ENCODE measurements around the gene TIAL1.
"Not testable (repeated sequence)": the region's sequence is repeated elsewhere in the genome, so short reads cannot be mapped to it uniquely, and the experiment has no call there.

TIAL1 gene, protein sequence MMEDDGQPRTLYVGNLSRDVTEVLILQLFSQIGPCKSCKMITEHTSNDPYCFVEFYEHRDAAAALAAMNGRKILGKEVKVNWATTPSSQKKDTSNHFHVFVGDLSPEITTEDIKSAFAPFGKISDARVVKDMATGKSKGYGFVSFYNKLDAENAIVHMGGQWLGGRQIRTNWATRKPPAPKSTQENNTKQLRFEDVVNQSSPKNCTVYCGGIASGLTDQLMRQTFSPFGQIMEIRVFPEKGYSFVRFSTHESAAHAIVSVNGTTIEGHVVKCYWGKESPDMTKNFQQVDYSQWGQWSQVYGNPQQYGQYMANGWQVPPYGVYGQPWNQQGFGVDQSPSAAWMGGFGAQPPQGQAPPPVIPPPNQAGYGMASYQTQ

DNA sequence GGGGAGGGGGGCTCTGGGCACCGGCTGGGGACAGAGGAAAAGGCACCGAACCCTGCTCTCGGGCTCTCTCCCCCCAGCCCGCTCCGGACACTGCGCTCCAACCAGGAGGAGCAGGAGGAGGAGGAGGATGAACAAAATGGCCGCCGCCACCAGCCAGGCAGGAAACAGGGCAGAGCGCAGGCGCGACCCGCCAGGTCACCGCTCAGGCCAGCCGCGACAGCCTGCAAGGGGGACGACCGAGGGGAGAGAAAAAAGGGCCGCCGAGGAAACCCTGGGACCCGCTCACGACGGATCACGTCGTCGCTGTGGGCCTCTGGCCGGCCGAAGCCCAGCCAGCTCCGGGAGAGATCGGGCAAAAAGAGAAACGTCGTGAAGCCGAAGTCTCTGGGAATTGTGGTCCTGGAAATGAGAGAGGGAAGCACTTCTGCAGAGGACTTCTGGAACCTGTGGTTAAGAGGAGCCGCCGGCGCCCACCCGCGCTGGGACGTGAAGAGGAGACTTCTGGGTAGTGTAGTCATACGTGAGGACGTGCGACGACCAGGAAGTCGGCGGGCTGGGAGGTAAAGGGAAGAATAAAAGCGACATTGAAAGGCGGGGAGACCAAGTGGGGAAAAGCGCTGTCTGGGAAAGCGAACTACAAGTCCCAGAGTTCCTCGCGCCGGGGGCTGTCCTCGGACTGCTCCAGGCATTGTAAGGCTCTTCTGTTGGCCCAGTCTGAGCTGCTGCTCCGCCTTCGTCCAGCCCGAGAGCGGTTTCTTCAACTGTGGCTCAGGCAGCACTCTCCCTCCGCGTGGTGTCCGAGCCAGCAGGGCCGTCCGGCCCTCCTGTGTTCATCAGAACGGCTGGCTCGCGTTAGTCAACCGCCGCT, at the start of gene TIAL1:
Gene TIAL1, minus strand, starts transcription at position 428 of the 868 bp plus-strand sequence. CDS start 499 bp downstream, outside the sequence.
- peak; percentile 92 to 99 (median 98) for DNase-seq

DNA sequence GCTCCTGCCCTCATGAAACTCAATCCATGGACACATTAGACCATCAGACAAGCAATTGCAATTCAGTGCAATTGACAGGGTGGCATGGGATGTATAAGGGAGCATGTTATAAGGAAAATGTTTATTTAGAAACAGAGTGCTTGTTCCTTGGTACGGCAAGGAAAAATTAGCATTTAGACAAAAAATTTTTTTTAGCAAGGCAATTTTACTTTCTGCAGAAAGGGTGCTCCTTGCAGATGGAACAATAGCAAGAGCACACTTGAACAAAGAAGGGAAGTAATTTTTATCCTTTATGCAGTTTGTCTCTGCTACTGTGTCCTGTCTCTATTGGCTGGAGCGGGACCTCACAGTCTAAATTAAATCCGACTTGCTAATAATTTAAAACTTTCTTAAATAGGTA, 48.2 kb upstream of the TIAL1 start:
- DNase-seq = no peak

DNA sequence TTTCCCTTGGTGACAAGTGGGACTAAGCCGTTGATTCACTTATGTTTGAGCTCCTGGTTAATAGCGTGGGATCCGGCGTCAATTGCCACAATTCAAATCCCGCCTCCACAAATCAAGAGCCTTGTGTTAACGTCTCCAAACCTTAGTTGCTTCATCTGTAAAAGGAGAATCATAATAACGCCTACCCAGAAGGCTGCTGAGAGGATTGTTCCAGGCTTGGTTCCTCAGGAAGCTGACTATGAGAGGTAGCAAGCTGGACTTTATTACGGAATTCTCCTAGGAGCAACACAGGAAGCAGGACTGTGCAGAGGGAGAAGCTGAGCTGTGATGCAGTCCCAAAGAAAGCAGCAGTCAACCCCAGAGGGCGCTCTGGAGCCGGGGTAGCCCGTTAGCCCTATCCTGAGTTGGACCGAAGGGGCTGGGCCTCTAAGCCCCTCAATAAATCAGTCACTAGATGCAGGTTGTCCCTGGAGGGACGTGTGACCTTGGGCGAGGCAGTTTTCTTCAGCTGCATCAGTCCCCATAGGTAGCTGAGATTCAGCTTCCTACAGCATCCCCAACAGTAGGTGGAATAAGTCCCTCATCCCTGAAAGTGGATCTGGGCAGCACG, 47.5 kb upstream of the TIAL1 start:
- DNase-seq = no peak

DNA sequence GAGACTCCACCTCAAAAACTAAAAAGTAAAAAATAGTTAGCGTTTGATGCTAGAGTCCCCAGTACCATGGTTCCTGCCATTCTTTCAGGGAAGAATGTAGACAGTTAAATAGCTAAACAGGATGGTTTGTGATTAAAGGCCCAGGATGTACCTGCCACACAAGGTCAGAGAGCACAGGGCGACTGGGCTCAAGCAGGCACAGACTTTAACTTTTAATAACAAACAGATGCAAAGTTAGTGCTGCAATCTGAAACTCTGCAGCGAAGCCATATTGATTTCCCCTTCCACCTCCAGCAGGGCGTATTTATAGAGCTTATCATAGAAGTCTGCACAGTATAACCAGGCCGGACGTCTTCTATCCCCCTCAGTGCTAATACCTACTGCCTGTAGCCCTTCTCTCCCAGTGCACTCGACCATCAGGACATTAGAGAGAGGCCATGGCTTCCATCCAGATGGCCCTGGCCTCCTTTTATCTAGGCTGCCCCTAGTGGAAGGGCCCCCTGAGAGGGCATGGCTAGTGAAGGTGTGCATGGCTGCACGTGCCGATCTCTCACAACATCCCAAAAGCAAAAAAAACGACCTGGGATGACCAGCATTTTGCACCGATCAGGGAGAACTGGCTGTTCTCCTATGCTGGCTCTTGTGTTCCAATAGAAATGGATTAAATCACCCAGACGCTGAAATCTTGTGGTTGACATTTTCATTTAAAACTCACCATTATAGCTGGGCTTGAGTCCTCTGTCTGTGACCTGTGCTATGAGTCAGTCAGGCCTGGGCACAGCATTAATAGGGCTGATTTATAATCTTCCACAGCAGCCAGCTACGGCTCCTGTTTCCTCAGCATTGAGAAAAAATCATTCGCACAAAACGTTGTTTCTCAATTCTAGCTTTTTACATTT, 46.8 kb upstream of the TIAL1 start:
- DNase-seq = no peak

DNA sequence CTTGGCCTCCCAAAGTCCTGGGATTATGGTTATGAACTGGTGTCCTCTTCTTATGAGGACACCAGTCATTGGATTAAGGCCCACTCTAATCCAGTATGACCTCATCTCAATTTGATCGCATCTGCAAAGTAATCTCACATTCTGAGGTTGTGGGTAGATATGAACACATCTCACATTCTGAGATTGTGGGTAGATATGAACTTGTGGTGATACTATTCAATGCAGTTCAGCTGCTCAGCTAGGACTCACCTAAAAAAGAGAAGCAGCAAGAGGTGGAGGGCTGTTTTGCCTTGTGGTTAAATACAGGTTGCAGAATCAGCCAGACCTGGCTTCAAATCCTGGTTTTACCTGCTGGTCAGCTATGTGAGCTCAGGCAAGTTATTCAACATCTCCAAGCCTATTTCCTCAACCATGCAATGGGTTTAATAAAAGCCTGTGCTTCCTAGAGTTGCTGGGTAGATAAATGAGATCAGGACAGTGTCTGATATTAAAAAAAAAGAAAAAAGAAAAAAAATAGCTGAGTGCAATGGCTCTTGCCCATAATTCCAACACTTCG, 45.9 kb upstream of the TIAL1 start:
- no peak for DNase-seq

DNA sequence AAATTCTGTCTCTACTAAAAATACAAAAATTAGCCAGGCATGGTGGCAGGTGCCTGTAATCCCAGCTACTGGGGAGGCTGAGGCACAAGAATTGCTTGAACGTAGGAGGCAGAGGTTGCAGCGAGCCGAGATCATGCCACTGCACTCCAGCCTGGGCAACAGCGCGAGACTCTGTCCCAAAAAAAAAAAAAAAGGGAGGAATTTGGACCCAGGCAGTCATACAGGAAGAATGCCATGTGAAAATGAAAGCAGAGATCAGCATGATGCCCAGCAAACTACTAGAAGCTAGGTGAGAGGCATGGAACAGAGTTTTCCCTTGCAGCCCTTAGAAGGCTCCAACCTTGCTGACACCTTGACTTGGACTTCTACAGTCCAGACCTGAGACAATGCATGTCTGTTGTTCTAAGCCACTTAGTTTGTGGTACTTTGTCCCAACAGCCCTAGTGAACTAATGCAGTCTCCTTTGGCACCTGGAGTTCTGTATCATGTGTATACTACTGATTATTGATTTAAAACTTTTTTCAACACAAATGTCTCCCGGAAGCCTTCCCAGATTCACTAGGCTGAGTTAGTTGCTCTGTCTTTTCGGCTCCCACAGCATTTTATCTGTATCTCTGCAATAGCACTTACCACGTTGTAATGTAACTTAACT, 44.2 kb upstream of the TIAL1 start:
- DNase-seq = no peak

DNA sequence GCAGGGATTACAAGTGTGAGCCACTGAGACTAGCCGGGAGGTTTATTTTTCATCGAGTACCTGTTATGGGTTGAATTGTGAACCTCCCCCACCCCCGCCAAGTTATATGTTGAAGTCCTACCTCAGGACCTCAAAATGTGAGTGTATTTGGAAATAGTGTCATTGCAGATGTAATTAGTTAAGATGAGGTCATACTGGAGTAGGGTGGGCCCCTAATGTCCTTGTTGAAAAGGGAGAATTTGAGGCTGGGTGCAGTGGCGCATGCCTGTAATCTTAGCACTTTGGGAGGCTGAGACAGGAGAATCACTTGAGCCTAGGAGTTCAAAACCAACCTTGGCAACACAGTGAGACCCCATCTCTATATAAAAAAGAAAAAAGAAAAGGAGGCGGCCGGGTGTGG, 43.6 kb upstream of the TIAL1 start:
- no peak for DNase-seq

DNA sequence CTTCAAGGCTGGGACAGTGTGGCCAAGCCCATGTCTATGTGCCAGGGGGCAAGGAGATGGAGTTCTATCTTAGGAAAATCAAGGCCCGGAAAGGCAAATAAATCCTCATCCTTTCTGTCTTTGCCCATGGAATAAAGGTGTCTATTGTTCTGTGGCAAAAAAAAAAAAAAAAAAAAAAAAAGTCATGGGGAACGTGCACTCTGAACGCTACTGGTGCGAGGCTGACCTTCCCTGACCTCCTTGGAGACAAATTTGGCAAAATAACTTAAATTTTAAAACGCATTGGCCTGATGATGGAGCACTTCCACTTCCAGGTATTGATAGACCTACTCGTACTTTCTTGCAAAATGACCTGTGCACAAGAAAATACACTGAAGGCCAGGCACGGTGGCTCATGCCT, 42.2 kb upstream of the TIAL1 start:
- DNase-seq = no peak

DNA sequence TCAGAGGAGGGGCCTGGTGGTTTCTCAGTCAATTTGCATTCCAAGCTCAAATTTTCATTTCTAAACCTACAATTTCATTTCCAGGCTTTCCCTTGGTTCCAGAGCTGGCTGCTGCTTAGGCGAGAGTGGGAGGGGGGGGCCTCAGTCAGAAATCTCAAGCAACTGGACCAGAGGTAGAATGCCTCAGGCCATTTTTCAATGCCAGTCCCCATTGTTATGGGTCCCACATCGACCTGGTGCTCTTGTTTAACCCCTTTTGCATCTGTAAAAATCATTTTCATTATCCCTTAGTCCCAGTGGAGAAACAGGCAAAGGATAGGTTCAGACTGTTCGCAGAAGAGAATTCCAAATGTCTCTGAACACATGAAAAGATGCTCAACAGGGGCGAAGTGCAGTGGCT, 40.9 kb upstream of the TIAL1 start:
- no peak for DNase-seq

DNA sequence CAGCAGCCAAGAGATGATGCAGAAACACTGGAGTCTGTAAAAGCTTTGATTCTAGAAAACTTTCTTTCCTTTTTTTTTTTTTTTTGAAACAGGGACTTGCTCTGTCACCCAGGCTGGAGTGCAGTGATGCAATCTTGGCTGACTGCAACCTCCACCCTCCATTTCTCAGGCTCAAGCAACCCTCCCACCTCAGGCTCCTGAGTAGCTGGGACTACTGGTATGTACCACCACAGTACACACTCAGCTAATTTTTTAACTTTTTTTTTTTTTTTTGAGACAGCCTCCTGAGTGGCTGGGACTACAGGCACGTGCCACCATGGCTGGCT, 37.4 kb upstream of the TIAL1 start:
- peak in 16 of 58 donors; percentile 8 to 75 (median 28) for DNase-seq

DNA sequence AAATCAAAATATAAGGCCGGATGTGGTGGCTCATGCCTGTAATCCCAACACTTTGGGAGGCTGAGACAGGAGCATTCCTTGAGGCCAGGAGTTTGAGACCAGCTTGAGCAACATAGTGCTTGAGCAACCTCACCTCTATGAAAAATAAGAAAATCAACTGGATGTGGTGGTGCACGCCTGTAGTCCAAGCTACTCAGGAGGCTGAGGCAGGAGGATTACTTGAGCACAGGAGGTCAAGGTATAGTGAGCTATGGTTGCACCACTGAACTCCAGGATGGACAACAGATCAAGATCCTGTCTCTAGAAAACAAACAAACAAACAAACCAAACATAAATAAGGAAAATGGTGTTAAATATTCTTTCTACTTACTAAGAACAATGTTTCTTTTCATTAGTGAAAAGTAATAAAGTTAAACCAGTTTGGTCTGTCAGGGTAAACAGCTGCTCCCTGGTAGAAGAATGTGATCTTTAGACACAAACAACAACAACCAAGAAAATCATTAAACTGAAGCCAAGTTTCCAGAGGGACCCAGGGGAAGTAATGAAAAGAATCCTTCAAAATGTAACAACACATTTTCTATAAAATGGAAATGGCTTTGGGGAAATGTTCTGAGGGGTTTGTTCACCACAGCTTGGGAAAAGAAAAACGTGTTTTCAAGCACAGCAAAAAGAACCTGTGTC, 36.9 kb upstream of the TIAL1 start:
- peak in 2 of 58 donors; percentile 52 to 68 for DNase-seq

DNA sequence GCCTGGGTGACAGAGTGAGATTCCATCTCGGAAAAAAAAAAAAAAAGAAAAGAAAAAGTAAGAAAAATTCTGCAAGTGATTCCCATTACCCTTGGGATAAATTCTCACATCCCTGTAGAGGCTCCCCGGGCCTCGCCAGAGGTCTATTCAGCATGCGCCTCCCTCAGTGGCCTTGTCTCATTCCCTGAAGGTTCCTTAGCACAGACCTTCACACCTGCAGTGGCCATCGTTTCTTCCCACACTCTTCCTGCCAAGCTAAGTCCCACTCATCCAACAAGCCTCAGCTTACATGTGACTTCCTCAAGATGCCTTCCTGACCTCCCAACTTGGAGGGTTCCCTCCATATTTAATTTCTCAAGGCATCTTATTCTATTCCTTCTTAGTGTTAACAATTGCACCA, 33.5 kb upstream of the TIAL1 start:
- no peak for DNase-seq

DNA sequence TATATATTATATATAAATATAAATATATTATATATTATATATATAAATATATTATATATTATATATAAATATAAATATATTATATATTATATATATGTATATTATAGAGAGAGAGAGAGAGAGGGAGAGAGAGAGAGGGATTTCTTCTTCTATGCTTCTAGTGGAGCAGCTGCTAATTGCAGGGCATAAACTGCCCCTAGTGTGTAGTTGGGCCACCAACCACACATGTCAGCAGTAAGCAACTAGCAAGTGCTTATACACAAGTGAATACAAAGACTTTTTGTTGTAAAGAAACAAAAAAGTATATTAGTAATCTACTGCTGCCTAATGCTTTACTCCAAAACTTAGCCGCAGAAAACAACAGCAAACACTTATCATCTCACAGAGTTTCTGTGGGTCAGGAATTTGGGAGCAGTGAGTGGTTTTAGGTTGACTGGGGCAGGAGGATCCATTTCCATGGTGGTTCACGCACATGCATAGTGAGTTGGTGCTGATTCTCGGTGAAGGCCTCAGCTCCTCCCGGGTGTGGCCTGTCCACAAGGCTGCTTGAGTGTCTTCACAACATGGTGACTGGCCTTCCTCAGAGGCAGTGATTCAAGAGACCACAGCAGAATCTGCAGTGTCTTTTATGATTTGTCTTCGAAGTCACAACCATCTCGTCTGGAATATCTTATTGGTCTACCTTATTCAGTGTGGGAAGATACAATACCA, 29.0 kb upstream of the TIAL1 start:
- no peak for DNase-seq

DNA sequence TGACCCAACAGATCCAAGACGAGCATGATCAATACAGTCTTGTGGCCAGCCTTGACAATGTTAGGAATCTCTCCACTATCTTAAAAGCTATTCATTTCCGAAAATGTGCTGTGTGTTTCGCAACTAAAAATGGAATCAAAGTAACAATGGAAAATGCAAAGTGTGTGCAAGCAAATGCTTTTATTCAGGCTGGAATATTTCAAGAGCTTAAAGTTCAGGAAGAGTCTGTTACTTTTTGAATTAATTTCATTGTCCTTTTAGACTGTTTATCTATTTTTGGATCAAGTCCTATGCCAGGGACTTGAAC, 24.3 kb upstream of the TIAL1 start:
- no peak for DNase-seq

DNA sequence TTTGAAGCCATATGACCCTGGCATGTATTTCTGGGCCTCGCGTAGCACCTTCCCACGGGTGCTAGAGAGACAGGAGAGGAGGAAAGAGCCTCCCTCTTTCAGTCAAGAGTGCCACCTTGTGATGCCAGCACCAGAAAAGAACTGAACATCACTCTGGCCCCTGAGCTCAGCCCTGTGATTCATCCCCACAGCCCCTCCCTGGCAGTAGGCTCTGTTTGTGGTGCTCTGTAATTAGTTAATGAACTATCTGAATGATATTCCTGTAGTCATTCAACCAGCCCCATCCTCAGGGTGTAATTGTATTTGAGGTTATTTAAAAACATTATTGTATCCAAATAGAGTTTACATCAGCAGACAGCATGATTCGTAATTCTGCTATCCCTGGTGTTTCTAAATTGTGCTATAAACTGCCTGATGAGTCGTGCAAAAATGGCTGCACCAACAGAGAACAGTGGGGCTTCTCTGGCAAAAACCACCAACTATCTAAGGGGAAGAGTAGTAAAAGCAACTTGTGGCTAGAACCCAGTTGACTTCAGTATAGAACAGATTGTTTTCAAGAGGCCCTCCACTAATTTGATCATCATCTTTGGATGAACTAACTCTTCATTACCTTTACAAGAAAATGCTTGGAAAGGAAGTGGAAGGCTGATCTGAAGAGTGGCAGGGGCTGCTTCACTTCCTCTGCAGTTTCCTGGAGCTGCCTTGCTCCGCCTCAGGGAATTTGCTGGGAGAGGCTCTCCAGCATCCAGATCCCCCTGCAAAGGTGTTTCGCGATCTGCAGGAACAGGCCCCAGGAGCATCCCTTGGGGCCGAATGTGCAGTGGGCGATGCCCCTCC, 23.7 kb upstream of the TIAL1 start:
- DNase-seq = peak in 5 of 58 donors; percentile 4 to 23 (median 11)

DNA sequence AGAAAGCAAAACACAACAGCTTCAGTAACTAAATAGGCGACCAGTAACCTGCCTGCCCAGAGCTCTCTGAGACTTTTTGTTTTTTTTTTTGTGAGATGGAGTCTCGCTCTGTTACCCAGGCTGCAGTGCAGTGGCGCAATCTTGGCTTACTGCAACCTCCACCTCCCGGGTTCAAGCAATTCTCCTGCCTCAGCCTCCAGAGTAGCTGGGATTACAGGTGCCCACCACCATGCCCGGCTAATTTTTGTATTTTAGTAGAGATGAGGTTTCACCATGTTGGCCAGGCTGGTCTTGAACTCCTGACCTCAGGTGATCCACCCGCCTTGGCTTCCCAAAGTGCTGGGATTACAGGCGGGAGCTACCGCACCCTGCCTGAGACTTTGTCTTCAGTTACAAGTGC, 23.0 kb upstream of the TIAL1 start:
- not testable (repeated sequence) for DNase-seq

DNA sequence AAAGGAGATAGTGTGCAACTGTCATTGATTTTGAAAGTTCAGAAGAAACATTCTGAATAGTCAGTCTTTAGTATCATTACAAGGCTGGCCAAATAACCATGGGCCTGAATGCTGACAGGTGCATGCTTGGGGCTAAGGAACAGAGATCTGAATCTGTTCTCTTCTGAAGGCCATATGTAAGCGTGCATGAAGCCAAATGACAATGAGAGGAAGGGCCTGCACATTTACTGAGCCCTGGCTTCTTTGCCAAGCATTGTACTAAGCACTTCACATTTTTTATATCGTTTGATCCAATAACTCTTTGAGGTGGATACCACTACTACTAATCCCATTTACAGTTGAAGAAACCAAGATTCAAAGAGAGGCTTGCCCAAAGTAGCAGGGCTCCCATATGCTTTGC, 22.5 kb upstream of the TIAL1 start:
- no peak for DNase-seq

DNA sequence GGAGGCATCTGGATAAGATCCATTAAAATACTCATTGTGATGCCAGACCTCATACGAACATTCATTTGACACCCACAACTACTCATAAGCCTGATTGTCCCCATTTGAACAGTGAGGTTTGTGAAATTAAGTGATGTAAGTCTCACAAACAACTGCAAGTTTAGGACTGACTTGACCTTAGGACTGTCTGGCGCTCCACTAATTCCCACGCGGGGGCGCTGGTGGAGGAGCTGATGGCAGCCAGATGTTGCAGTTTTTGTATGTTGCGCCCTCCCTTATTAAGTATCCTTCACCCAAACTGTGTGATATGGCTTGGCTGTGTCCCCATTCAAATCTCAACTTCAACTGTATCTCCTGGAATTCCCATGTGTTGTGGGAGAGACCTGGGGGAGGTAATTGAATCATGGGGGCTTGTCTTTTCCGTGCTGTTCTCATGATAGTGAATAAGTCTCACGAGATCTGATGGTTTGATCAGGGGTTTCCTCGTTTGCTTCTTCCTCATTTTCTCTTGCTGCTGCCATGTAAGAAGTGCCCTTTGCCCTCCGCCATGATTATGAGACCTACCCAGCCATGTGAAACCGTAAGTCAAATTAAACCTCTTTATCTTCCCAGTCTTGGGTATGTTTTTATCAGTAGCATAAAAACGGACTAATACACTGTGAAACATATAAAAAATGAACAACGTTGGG, 20.3 kb upstream of the TIAL1 start:
- no peak for DNase-seq
